IPS DF 4.7 (cell line): ENCODE measurements around the gene FOXN1.
"Not testable (repeated sequence)": the region's sequence is repeated elsewhere in the genome, so short reads cannot be mapped to it uniquely, and the experiment has no call there.

Source experiments
- DNase-seq: peaks from one replicate; pipeline ENCODE4 v3.0.0-alpha.2; 2013; ENCODE audit warnings: low spot score; ENCODE audit errors: extremely low read depth

The FOXN1 gene

DNA sequence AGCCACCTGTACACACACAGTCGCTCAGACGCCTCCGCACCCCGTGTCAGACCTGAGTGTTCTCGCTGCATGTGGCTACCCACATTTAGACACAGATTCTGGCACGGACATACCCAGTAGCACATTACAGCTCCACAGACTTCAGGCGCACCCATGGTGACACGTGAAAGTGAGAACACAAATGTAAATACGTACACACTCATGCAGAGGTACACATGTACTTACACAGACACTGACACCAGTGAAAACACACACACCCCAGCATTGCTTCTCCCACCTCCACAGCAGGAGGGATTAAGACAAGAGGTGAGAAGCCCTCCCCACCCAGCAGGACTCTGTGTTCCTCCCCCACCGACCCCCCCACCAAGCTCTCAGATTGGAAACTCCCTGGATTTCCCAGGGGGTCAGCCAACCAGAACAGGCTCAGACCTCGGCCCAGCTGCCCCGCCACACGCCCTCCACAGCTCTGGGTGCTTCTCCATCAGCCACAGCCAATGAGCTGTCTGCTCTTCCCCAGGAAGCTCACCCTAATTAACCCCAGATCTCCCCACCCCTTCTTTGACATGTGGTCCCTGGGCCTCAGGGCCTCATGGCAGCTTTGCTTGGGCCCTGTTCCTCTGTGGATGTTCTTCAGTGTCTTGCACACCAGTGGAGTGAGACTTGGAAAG lies 5.3 kb upstream of the FOXN1 start:
- no peak for DNase-seq

DNA sequence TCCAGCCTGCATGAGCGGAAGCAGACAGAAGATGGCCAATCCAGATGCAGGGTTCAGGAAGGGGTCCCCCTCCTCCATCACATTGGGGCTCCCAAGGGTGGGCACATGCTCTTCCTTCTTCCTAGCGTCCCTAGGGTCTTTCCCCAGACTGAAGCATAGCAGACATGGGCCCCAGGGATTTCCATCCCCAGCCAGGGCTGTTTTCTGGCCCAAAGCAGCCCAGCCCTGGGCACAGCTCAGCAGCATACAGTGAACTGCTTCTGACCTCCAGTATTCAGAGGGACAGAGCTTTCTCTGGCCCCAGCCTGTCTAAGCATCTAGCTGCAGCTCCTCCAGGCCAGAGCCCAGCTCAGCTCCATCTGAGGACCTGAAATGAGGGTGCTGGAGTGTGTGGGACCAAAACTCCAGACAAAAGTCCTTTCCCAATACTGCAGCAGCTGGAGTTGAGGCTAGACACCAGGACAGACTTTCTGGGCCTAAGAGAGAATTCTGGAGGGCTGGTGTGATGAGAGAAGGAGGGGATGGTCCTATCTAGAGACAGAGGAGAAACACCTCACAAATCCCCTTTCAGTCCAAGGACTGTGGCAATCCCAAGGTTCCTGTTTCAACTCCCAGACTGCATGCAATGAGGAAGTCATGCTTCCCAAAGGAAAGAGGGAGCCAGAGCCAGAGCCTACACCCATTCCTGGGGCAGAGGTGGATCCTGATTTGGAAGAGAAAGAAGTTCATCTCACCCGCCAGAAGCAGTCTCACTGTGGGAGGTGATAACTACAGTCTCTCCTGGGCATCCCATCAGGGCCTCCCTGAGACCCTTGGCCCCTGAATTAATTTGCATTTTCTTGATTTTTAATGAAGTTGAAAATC lies 4.5 kb upstream of the FOXN1 start:
- no peak for DNase-seq

GRCh38 chr17:28503420-28503819 lies 2.7 kb upstream of the FOXN1 start:
- no peak for DNase-seq

GRCh38 chr17:28506763-28507487 lies 777 bp downstream of the FOXN1 start:
- no peak for DNase-seq

- DNase-seq: no peak
Measured at GRCh38 chr17:28507567-28508203, 1.5 kb downstream of the FOXN1 start.

DNA sequence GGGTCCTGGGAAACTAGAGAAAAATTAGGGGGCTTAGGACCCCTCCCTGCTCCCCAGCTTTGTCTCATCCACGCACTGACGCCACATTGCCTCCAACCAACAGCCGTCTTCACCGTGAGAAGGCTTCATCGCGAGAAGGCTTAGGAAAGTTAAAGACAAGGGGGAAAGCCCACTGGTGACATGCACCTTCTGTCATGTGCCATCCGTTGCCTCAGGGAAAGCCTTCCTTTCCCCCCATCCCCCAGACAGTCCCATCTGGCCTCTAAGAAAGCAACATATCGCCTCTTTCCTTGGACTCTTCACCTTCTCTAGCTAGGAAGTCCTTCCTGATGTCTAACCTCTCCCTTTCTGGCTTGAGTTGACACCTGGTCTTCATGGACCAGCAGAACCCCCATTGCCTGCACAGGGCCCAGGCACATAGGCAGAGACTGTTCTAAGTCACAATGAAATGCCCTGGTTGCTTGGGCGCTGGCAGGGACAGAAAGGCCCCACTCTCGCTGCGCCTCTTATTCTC lies 2.1 kb downstream of the FOXN1 start:
- no peak for DNase-seq

GRCh38 chr17:28509789-28510188 lies 3.6 kb downstream of the FOXN1 start:
- DNase-seq: no peak

- DNase-seq: no peak
Measured at GRCh38 chr17:28511858-28512461, 5.8 kb downstream of the FOXN1 start.

- no peak for DNase-seq
Measured at GRCh38 chr17:28513476-28513875, 7.3 kb downstream of the FOXN1 start.

- no peak for DNase-seq
Measured at GRCh38 chr17:28514561-28515002, 8.4 kb downstream of the FOXN1 start.

DNA sequence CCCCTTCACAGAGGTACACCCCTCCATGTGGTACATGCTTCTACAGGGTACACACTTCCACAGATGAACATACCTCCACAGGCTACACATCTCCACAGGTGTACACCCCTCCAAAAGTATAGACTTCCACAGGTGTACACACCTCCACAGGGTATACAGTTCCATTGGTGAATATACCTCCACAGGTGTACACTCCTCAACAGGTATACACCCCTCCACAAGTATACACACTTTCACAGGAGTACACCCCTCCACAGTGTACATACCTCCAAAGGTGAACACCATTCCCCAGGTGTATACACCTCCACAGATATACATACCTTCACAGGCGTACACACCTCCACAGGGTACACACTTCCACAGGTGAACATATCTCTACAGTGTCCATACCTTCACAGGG lies 9.4 kb downstream of the FOXN1 start:
- no peak for DNase-seq

DNA sequence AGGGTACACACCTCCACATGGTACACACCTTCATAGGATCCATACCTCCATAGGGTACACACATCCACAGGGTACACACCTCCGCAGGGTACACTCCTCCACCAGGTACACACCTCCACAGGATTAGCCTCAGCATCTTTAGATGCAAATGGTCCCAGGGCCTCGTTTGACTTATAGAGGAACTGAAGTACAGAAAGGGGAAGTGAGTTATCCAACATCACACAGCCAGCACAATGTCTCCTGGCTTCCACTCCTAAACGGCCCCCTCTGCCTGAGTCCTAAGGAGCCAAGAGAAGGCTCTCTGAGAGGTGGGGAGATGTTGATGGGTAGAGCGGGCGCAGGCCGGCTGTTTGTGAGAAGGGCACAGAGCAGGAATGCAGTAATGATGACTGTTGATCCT lies 12.0 kb downstream of the FOXN1 start:
- DNase-seq: no peak

DNA sequence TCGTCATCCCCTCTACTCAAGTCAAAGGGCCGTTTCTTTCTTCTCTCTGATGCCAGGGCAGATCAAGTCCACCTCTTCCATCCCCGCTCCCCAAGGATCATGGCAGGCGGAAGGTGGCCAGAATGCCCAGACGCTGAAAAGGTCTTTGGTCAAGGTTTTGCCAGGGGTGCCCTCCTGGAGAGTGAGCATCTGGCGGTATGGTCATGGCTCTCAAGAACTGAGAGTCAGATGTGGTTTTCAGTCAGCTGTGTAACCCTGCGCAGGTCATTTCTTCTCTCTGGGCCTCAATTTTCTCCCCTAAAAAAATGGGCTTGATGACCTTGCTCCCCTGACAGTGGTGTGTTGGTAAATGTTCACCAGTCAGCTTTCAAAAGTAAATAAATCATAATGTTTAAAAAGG lies 12.4 kb downstream of the FOXN1 start:
- no peak for DNase-seq

DNA sequence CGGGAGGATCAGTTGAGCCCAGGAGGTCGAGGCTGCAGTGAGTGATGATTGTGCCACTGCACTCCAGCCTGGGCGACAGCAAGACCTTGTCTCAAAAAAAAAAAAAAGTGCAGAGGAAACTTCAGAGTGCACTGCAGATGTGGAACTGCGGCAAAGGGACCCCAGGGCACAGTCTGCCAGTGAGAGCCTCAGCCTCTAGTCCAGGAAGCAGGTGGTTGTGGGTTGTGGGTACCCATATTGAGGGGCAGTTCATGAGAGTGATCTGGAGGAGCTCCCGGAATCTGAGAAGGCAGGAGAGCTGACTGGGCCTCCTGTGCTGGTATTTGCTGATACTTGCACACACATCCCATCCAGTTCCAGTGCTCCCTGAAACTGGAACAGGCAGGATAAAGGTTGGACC lies 13.1 kb downstream of the FOXN1 start:
- no peak for DNase-seq

DNA sequence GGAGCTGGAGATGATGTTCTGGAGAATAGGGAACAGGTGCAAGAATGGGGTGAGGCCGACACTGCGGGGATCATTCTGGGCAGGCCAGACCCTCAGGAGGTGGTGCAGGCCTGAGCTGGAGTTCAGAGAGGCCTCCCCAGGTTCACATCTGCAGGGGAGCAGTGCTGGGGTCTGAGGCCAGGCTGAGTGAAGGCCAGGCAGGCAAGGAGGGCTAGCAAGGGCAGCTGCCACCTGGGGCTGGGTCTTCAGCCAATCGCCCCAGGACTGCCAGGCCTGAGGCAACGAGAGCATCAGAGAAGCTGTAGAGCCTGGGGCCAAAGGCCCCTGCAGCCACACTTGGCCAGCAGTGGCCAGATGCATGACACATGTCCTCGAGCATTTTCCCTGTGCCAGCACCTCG lies 14.5 kb downstream of the FOXN1 start:
- no peak for DNase-seq

GRCh38 chr17:28521311-28522085 lies 15.3 kb downstream of the FOXN1 start:
- DNase-seq: no peak

DNA sequence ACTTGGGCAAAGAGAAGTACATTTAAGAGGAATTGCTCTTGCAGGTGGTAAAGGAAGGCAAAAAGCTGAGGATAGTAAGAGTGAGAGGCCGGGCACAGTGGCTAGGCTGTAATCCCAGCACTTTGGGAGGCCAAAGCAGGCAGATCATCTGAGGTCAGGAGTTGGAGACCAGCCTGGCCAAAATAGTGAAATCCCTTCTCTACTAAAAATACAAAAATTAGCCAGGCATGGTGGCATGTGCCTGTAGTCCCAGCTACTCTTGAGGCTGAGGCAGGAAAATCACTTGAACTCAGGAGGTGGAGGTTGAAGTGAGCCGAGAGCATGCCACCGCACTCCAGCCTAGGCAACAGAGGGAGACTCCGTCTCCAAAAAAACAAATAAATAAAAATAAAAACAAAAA lies 16.1 kb downstream of the FOXN1 start:
- DNase-seq: not testable (repeated sequence)

DNA sequence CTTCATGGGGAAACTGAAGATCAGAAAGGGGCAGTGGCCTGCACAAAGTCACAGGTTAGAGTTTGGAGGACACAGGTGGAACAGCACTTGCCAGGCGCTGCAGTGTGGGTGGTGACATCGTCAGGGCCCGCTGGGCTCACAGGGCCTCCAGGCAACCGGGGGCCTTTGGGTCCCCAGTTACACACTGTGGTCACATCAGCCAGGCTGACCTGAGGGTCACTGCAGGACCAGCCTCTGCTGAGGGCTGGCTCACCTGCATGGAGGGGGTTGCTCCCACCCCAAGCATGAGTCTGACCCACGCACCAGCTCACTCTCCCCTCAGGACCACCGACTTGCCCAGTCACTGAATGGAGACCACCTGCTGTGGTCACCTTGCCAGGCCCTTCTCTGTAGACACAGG lies 17.0 kb downstream of the FOXN1 start:
- no peak for DNase-seq

- no peak for DNase-seq
Measured at GRCh38 chr17:28523876-28524275, 17.7 kb downstream of the FOXN1 start.
